Amniotic epithelial cell (primary cell): ENCODE results near the gene C5AR1.
"Not testable (repeated sequence)": the region's sequence is repeated elsewhere in the genome, so short reads cannot be mapped to it uniquely, and the experiment has no call there.

Experiments used
- DNase-seq: peaks from one replicate; pipeline ENCODE4 v3.0.0-alpha.2; 2010; ENCODE audit warnings: low read depth

The C5AR1 gene

GRCh38 chr19:47365455-47365854 lies 55.8 kb downstream of the C5AR1 start:
- DNase-seq: not testable (repeated sequence)

- peak; percentile 84 for DNase-seq
These were observed 60.5 kb downstream of the C5AR1 start for GRCh38 chr19:47370045-47370611.

- no peak for DNase-seq
These were observed 61.6 kb downstream of the C5AR1 start for GRCh38 chr19:47371261-47371660.
